HepG2 (cell line): Measurements from ENCODE around the gene CNDP1.

Experiments
- CBX2 ChIP-seq, 2 experiments: fragments of 200-600 bp in 1 of 2; sonication (generic); formaldehyde crosslinking in 1 of 2; IDR thresholded peaks; 2 replicates each; pipeline versions ENCODE4 v1.7.0 to v1.8.1; 2018 to 2022; ENCODE audit warnings: low read depth in 2 of 2, low read length in 1 of 2, mild to moderate bottlenecking in 1 of 2, missing genetic modification reagents in 1 of 2
- CEBPG ChIP-seq: IDR thresholded peaks from 2 replicates; pipeline ENCODE4 v1.6.1; 2016
- HDAC2 ChIP-seq: sonication (generic); formaldehyde crosslinking; IDR thresholded peaks from 2 replicates; pipeline ENCODE4 v1.4.0; 2020; ENCODE audit warnings: missing genetic modification reagents
- TBX3 ChIP-seq: fragments of 450-650 bp; IDR thresholded peaks from 2 replicates; pipeline ENCODE4 v1.6.1; 2017; ENCODE audit warnings: antibody characterized with exemption, mild to moderate bottlenecking, inconsistent platforms, borderline replicate concordance
- ZBTB8A ChIP-seq: sonication (generic); formaldehyde crosslinking; IDR thresholded peaks from 2 replicates; pipeline ENCODE4 v1.4.0; 2020; ENCODE audit warnings: mild to moderate bottlenecking, low read depth, missing genetic modification reagents, borderline replicate concordance
- TF ChIP-seq, protein P1 (sequence below): sonication (generic); formaldehyde crosslinking; IDR thresholded peaks from 2 replicates; pipeline ENCODE4 v1.8.1; 2022; ENCODE audit warnings: low read depth, mild to moderate bottlenecking, missing genetic modification reagents

DNA sequence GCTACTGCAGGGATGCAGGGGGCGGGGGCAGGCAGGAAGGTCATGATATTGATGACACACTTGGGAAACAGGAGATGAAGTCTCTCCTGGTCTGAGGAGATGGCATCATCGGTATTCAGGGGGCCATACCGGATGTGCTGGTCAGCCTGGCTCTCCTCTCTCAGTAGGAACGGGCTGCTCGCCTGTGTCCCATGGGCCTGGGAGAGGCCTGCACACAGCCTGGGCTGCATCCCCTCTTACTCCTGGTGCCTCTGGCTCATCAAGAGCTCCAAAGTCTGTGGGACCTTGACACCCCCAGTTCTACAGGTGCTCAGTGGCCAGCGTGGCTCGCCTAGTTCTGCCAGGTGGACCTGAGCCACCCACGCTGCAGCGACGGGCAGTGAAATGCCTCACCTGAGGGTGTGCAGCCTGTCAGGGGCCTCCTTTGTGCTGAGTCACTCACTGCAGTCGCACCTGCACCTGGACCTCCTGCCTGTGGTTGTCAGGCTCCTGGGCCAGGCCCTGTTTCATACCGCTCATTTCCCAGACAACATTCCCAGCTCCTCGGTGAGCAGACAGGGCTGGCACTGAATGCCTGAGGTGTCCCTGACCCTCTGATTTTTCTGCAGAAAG, 18.6 kb upstream of the CNDP1 start:
- TF ChIP-seq HDAC2 (CRISPR knock-in tag) (no peak), TBX3 (no peak), ZBTB8A (CRISPR knock-in tag) (no peak), CEBPG (CRISPR knock-in tag) (no peak), CBX2 (IDR thresholded peaks at IDR 0.05; ENCODE audit: low read depth, low read length) (no peak), CBX2 (CRISPR knock-in tag; IDR thresholded peaks at IDR 0.05; ENCODE audit: low read depth) (no peak)
- TF ChIP-seq, protein P1, sequence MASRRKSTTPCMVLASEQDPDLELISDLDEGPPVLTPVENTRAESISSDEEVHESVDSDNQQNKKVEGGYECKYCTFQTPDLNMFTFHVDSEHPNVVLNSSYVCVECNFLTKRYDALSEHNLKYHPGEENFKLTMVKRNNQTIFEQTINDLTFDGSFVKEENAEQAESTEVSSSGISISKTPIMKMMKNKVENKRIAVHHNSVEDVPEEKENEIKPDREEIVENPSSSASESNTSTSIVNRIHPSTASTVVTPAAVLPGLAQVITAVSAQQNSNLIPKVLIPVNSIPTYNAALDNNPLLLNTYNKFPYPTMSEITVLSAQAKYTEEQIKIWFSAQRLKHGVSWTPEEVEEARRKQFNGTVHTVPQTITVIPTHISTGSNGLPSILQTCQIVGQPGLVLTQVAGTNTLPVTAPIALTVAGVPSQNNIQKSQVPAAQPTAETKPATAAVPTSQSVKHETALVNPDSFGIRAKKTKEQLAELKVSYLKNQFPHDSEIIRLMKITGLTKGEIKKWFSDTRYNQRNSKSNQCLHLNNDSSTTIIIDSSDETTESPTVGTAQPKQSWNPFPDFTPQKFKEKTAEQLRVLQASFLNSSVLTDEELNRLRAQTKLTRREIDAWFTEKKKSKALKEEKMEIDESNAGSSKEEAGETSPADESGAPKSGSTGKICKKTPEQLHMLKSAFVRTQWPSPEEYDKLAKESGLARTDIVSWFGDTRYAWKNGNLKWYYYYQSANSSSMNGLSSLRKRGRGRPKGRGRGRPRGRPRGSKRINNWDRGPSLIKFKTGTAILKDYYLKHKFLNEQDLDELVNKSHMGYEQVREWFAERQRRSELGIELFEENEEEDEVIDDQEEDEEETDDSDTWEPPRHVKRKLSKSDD (CRISPR knock-in tag) = no peak
